GM18873 (cell line): ENCODE data around the gene MCOLN3.
A peak's percentile ranks its signal among the peaks of the same experiment; 100 is the strongest.
"Not testable (repeated sequence)": the region's sequence is repeated elsewhere in the genome, so short reads cannot be mapped to it uniquely, and the experiment has no call there.

Source experiments
- ATAC-seq: cut with Tn5 transposase; IDR thresholded peaks from one replicate; pipeline ENCODE4 v1.9.1; 2021; ENCODE audit warnings: mild to moderate bottlenecking, moderate library complexity, moderate number of reproducible peaks; ENCODE audit not compliant: unreplicated experiment, low FRiP score

MCOLN3 gene

GRCh38 chr1:84995484-84996334, 52.6 kb downstream of the MCOLN3 start:
- peak; percentile 73 for ATAC-seq

GRCh38 chr1:84991097-84991920, 57.0 kb downstream of the MCOLN3 start:
- ATAC-seq: no peak

GRCh38 chr1:84988588-84988987, 59.7 kb downstream of the MCOLN3 start:
- peak; percentile 59 for ATAC-seq

- ATAC-seq: not testable (repeated sequence)
These were observed 61.7 kb downstream of the MCOLN3 start for GRCh38 chr1:84986561-84986960.

- no peak for ATAC-seq
These were observed 62.9 kb downstream of the MCOLN3 start for GRCh38 chr1:84985365-84985764.

GRCh38 chr1:84982395-84982794, 65.9 kb downstream of the MCOLN3 start:
- ATAC-seq: no peak

GRCh38 chr1:84975035-84975434, 73.3 kb downstream of the MCOLN3 start:
- no peak for ATAC-seq

GRCh38 chr1:84973498-84974334, 74.6 kb downstream of the MCOLN3 start:
- no peak for ATAC-seq

- ATAC-seq: peak; percentile 33
These were observed 75.8 kb downstream of the MCOLN3 start for GRCh38 chr1:84972377-84972987.

- no peak for ATAC-seq
These were observed 76.3 kb downstream of the MCOLN3 start for GRCh38 chr1:84971957-84972356.

- peak; percentile 45 for ATAC-seq
These were observed 78.6 kb downstream of the MCOLN3 start for GRCh38 chr1:84969489-84970250.

- ATAC-seq: no peak
These were observed 79.4 kb downstream of the MCOLN3 start for GRCh38 chr1:84968865-84969264.

GRCh38 chr1:84968101-84968500, 80.2 kb downstream of the MCOLN3 start:
- ATAC-seq: no peak
